GM12878 (cell line): Measurements from ENCODE around the gene BARX2.

Experiments
- BHLHE40 ChIP-seq, 2 experiments: fragments of 450-650 bp in 1 of 2; IDR thresholded peaks; 2 replicates each; pipeline ENCODE4 v1.6.1; 2011 to 2017; ENCODE audit warnings: low read depth in 2 of 2, borderline replicate concordance in 1 of 2, improper control_type of control experiment in 1 of 2, low read length in 1 of 2, mild to moderate bottlenecking in 1 of 2
- EZH2 ChIP-seq: IDR thresholded peaks from 2 replicates; pipeline ENCODE4 v1.6.1; 2012; ENCODE audit warnings: low read depth, mild to moderate bottlenecking, control low read depth, inconsistent platforms, low read length, borderline replicate concordance; ENCODE audit not compliant: control insufficient read depth
- GABPA ChIP-seq: IDR thresholded peaks from 2 replicates; pipeline ENCODE4 v1.6.1; 2014; ENCODE audit warnings: antibody characterized with exemption, low read depth, mild to moderate bottlenecking, inconsistent platforms
- MAX ChIP-seq: IDR thresholded peaks from 2 replicates; pipeline ENCODE4 v1.6.1; 2012; ENCODE audit warnings: low read depth, low read length, improper control_type of control experiment
- MTA3 ChIP-seq: IDR thresholded peaks from 2 replicates; pipeline ENCODE4 v1.6.1; 2012; ENCODE audit warnings: low read length, inconsistent platforms, borderline replicate concordance
- NR2F1 ChIP-seq: fragments of 450-650 bp; conservative IDR thresholded peaks from 2 replicates; pipeline ENCODE4 v1.6.1; 2017; ENCODE audit warnings: mild to moderate bottlenecking
- POLR2A ChIP-seq: IDR thresholded peaks from 2 replicates; pipeline ENCODE4 v1.6.1; 2011; ENCODE audit warnings: low read depth, mild to moderate bottlenecking, low read length
- REST ChIP-seq: IDR thresholded peaks from 2 replicates; pipeline ENCODE4 v1.6.1; 2012; ENCODE audit warnings: mild to moderate bottlenecking, low read depth, low read length
- SPI1 ChIP-seq: IDR thresholded peaks from 2 replicates; pipeline ENCODE4 v1.6.1; 2011; ENCODE audit warnings: low read depth, mild to moderate bottlenecking, low read length, moderate library complexity, borderline replicate concordance; ENCODE audit not compliant: insufficient read depth
- SREBF2 ChIP-seq: IDR thresholded peaks from 2 replicates; pipeline ENCODE4 v1.6.1; 2012; ENCODE audit warnings: mild to moderate bottlenecking, low read length
- SUZ12 ChIP-seq: fragments of 200-600 bp; sonication (generic); IDR thresholded peaks from one replicate; pipeline ENCODE4 v1.6.1; 2018; ENCODE audit warnings: antibody characterized with exemption, mild to moderate bottlenecking; ENCODE audit not compliant: unreplicated experiment
- TCF12 ChIP-seq: IDR thresholded peaks from 2 replicates; pipeline ENCODE4 v1.6.1; 2011; ENCODE audit warnings: low read depth, mild to moderate bottlenecking, low read length
- ZNF274 ChIP-seq: IDR thresholded peaks from one replicate; pipeline ENCODE4 v1.8.0; 2011; ENCODE audit not compliant: insufficient read length, insufficient read depth
- TF ChIP-seq, protein P1 (sequence below), 3 experiments: IDR thresholded peaks in 2 of 3; conservative IDR thresholded peaks in 1 of 3; 2 replicates each; pipeline ENCODE4 v1.5.1; 2011; ENCODE audit warnings: low read depth in 3 of 3, low read length in 3 of 3, mild to moderate bottlenecking in 3 of 3, control low read depth in 2 of 3, moderate library complexity in 2 of 3, inconsistent platforms in 1 of 3, mixed read lengths in 1 of 3; ENCODE audit not compliant: control insufficient read depth in 2 of 3, insufficient read depth in 1 of 3; ENCODE audit errors: extremely low read depth in 1 of 3

- TF ChIP-seq MAX (no peak), TCF12 (no peak), ZNF274 (no peak), MTA3 (no peak), SPI1 (no peak), GABPA (no peak), BHLHE40 (IDR thresholded peaks at IDR 0.05; ENCODE audit: borderline replicate concordance in 1 of 2, low read depth in 2 of 2, low read length in 1 of 2) (no peak), REST (no peak), SUZ12 (no peak), EZH2 (no peak), SREBF2 (no peak), POLR2A (no peak), NR2F1 (no peak)
- TF ChIP-seq, protein P1, sequence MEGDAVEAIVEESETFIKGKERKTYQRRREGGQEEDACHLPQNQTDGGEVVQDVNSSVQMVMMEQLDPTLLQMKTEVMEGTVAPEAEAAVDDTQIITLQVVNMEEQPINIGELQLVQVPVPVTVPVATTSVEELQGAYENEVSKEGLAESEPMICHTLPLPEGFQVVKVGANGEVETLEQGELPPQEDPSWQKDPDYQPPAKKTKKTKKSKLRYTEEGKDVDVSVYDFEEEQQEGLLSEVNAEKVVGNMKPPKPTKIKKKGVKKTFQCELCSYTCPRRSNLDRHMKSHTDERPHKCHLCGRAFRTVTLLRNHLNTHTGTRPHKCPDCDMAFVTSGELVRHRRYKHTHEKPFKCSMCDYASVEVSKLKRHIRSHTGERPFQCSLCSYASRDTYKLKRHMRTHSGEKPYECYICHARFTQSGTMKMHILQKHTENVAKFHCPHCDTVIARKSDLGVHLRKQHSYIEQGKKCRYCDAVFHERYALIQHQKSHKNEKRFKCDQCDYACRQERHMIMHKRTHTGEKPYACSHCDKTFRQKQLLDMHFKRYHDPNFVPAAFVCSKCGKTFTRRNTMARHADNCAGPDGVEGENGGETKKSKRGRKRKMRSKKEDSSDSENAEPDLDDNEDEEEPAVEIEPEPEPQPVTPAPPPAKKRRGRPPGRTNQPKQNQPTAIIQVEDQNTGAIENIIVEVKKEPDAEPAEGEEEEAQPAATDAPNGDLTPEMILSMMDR (IDR thresholded peaks at IDR 0.05 in 2 of 3, conservative IDR thresholded peaks at IDR 0.05 in 1 of 3; ENCODE audit: control insufficient read depth in 2 of 3, extremely low read depth in 1 of 3, insufficient read depth in 1 of 3, low read depth in 3 of 3, low read length in 3 of 3) = no peak
Measured at GRCh38 chr11:129396454-129396853, 20.8 kb downstream of the BARX2 start.
